Kidney (tissue), 14 donors: ENCODE results near the gene ZNF543. TPM values are rescaled to one million over a fixed set of nuclear protein-coding genes. Genes with fewer than 3 reads are reported as not detected.
"Not testable (repeated sequence)": the region's sequence is repeated elsewhere in the genome, so short reads cannot be mapped to it uniquely, and the experiment has no call there.

Experiments used
- DNase-seq, 5 donors: peaks; one replicate each; pipeline ENCODE4 v3.0.0-alpha.2; 2013 to 2020
- FAIRE-seq: peaks from 2 replicates; lab custom pipeline; 2012; peaks lifted over from hg19 to GRCh38; lab: Jason Lieb, UNC
- H3K27ac ChIP-seq, 2 donors: one replicate each; pipeline ENCODE4 v1.7.0; 2013; ENCODE audit warnings: low read depth in 2 of 2, low read length in 2 of 2, inconsistent platforms in 1 of 2
- H3K27me3 ChIP-seq: one replicate; pipeline ENCODE4 v1.7.1; 2013; ENCODE audit warnings: low read length, inconsistent platforms; ENCODE audit not compliant: control insufficient read depth, insufficient read depth
- H3K36me3 ChIP-seq, 3 donors: one replicate each; pipeline versions ENCODE4 v1.7.0 to v1.7.1; 2013; ENCODE audit warnings: low read length in 3 of 3, control low read depth in 1 of 3, inconsistent platforms in 1 of 3; ENCODE audit not compliant: insufficient read depth in 3 of 3, control insufficient read depth in 2 of 3
- H3K4me1 ChIP-seq, 3 donors: one replicate each; pipeline versions ENCODE4 v1.7.0 to v1.7.1; 2013; ENCODE audit warnings: low read length in 3 of 3, inconsistent platforms in 1 of 3, low read depth in 1 of 3; ENCODE audit not compliant: control insufficient read depth in 2 of 3, insufficient read depth in 2 of 3
- H3K4me3 ChIP-seq, 3 donors: one replicate each; pipeline versions ENCODE4 v1.7.0 to v1.8.1; 2013; ENCODE audit warnings: low read length in 3 of 3, control low read depth in 1 of 3, inconsistent platforms in 1 of 3
- H3K9ac ChIP-seq, 3 donors: one replicate each; pipeline versions ENCODE4 v1.7.0 to v1.7.1; 2013; ENCODE audit warnings: low read length in 3 of 3, control low read depth in 1 of 3, inconsistent platforms in 1 of 3
- H3K9me3 ChIP-seq, 3 donors: one replicate each; pipeline versions ENCODE4 v1.7.0 to v1.7.1; 2013; ENCODE audit warnings: low read length in 3 of 3, control low read depth in 1 of 3, inconsistent platforms in 1 of 3; ENCODE audit not compliant: control insufficient read depth in 2 of 3, insufficient read depth in 1 of 3
- CTCF ChIP-seq: IDR thresholded peaks from 3 replicates; pipeline ENCODE4 v1.5.1; 2012; ENCODE audit warnings: mild to moderate bottlenecking, moderate library complexity, borderline replicate concordance; ENCODE audit not compliant: insufficient read depth; ENCODE audit errors: extremely low read depth
- intact Hi-C: fragments of 100-400 bp; cut with DNase I; formaldehyde crosslinking; loops from one replicate; pipeline ENCODE4 v1.11.1; 2022
- polyA plus RNA-seq: library from polyadenylated mRNA; stranded (reverse); fragments of 350-450 nt; fragmentation: Illumina TruSeq; extraction: RNeasy Lipid Tissue Mini Kit (QIAGEN cat#74804); gene quantifications from one replicate; pipeline ENCODE4 v1.2.3, GENCODE V29; 2014; ENCODE audit warnings: low read depth, low replicate concordance; ENCODE audit not compliant: insufficient read depth
- total RNA-seq: library from RNA; stranded (reverse); fragmentation: NEBNext Ultra II Directional; extraction: Animal tissue kit (Norgen Biotek cat#: 25700); gene quantifications from one replicate; pipeline ENCODE4 v1.2.1, GENCODE V29; 2021
- donor health status: control.
- donor health status: control.
- donor health status: control.
- donor health status: control.
- donor health status: control.
- donor health status: DM: yes; HTN: yes; CAD: no.
- donor health status: Normal renal cell carcinoma (clear cell type).

Gene ZNF543
- total and polyA plus RNA-seq, 2 donors from 2014 or later: 1.3 to 10.2 TPM

DNA sequence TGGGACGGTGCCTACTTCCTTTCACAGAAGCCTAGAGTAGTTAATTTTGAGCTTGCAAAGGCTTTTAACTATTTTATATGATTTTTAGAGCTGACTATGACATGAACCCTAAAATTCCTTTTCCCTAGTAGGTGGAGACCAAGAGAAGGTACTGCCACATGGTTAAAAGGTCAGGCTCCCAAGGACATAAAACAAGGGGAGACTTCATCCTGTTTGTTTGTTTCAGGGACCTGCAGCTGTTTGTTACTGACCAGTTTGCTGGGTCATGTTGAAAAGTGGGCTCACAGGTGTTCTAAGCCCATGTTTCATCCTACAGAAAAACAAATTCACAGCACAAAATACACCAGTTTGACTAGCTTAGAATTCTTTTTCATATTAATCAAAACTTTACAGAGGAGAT, 43.8 kb upstream of the ZNF543 start:
- H3K4me1 ChIP-seq: peaks cover 0 to 3% (median 0%) of the 10 kb centered on the region in 3 donors
- H3K4me3 ChIP-seq: no peak overlapping the region
- H3K9me3 ChIP-seq: no peaks in the 10 kb centered on the region
- TF ChIP-seq CTCF: no peak
- H3K27me3 ChIP-seq: no peaks in the 10 kb centered on the region
- H3K36me3 ChIP-seq: no peaks in the 10 kb centered on the region
- FAIRE-seq (no peak), DNase-seq (no peak)
- no peak overlapping the region for H3K27ac ChIP-seq
- intact Hi-C loops: no loop called here
- no peak overlapping the region for H3K9ac ChIP-seq

DNA sequence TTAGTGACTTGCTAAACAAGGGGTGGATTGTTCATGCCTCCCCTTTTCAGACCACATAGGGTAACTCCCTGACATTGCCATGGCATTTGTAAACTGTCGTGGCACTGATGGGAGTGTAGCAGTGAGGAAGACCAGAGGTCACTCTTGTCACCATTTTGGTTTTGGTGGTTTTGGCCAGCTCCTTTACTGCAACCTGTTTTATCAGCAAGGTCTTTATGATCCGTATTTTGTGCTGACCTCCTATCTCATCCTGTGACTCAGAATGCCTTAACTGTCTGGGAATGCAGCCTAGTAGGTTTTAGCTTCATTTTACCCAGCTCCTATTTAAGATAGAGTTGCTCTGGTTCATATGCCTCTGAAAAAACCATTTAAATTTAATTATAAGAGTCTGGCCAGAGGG, 41.8 kb upstream of the ZNF543 start:
- H3K9me3 ChIP-seq, intact Hi-C loops, H3K27me3 ChIP-seq, DNase-seq, H3K9ac ChIP-seq, H3K27ac ChIP-seq, H3K4me3 ChIP-seq, H3K36me3 ChIP-seq, FAIRE-seq: not testable (repeated sequence)
- H3K4me1 ChIP-seq: peaks cover 0 to 15% (median 14%) of the 10 kb centered on the region in 3 donors

DNA sequence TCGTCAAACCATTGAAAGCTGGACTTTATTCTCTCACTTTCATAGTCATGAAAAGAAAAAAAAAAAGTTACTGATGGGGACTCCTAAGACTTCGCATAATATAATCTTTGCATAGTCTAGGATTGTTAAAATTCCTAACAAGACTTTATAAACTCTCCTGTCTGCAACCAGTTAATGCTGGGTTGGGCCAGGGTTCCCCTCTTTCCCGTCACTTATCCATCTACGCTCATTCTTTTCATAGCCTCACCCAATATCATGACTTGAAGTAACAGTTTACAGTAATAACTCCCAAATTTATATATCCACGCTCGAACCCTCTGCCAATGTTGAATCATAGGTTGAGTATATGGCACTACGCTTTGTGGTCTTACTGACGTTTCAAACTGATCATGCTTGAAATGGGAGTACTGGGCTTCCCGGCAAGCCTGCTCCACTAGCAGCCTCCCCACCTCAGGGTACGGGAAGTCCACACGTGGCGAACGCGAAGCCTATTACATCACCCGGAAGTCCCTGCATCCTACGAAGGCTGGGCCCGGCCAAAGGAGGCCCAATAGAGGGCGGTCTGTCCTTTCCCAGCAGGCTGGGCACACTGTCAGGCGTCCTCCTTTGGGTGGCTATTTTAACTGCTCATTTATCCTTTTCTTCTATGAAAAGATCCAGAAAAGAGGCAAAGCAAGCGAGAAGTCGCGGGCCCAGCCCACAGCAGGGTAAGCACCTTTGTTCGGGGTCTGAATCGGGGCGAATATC, 40.7 kb upstream of the ZNF543 start:
- H3K27me3 ChIP-seq: no peaks in the 10 kb centered on the region
- DNase-seq (peak; percentile 93 to 99 (median 98)), FAIRE-seq (no peak)
- peaks cover 0 to 15% (median 14%) of the 10 kb centered on the region in 3 donors for H3K4me1 ChIP-seq
- no peak for TF ChIP-seq CTCF
- peak overlapping the region; percentile 99 to 100 for H3K27ac ChIP-seq
- H3K9ac ChIP-seq: peak overlapping the region; percentile 98 to 100 (median 98)
- H3K9me3 ChIP-seq: no peaks in the 10 kb centered on the region
- intact Hi-C loops: no loop called here
- H3K4me3 ChIP-seq: peak overlapping the region; percentile 87 to 98 (median 97)
- H3K36me3 ChIP-seq: peaks cover 0 to 8% (median 4%) of the 10 kb centered on the region in 3 donors

DNA sequence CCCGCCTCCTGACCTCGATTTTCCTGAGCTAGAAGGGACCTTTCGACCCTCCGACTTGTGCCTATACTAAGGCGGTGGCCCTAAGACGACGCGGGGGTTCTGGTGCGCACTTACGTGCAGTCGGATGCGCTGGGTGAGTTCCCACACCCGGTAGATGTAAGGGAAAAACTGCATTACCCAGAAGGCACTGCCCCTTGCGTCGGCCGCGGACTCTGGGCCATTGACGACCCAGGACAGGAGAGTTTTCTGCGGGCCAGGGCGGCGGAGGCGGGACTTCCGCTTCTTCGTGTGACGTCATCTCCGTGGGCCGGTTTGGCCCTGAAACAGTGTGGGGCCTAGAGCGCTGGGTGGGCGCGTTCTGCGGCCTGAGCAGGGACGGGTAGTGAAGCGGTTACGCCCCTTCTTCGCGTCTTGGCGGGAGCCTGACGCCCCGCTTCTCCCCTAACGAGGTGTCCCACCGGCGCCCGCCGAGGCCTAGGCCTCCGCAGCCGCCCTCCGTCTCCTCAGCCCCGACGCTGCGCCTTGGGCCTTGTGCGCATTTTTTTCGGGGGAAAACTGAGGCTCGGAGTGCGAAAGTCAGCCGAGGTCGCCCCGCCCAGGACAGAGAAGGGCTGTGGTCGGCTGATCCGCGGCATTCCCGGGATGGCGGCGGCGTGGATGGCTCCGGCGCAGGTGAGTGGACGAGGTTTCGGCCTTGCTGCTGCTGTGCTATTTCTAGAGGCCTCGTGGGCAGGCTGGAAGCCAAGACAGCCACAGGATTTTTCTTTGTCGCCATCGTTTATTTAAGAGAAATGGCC, 39.9 kb upstream of the ZNF543 start, which contains the start of gene ZNF460:
TSS of gene ZNF460 (plus strand) at position 321 of the 797 bp plus-strand sequence. CDS start at position 643, 322 bp downstream.
- FAIRE-seq (no peak), DNase-seq (peak; percentile 98 to 99 (median 99))
- Histone ChIP-seq H3K9me3 (no peaks in the 10 kb centered on the region), H3K4me3 (peak within 1 kb of the TSS; percentile 87 to 98 (median 97)), H3K27ac (peak within 1 kb of the TSS; percentile 99 to 100), H3K36me3 (peaks cover 2 to 12% (median 9%) of the 10 kb centered on the region in 3 donors), H3K4me1 (peaks cover 0 to 15% (median 14%) of the 10 kb centered on the region in 3 donors), H3K27me3 (no peaks in the 10 kb centered on the region), H3K9ac (peak within 1 kb of the TSS; percentile 98 to 100 (median 98))
- no peak for TF ChIP-seq CTCF
- intact Hi-C loops: no loop called here
